GM19043 (cell line): Measurements from ENCODE around the gene PADI2.

Source experiments
- ATAC-seq: cut with Tn5 transposase; IDR thresholded peaks from one replicate; pipeline ENCODE4 v1.9.1; 2021; ENCODE audit warnings: low read depth; ENCODE audit not compliant: unreplicated experiment

PADI2 gene

GRCh38 chr1:17119076-17119772, at the start of gene PADI2:
Gene PADI2, minus strand, starts transcription at chr1:17119451. Its CDS starts 80 bp downstream, at chr1:17119371.
- no peak for ATAC-seq

- no peak for ATAC-seq
These were observed 49.0 kb upstream of the PADI2 start for GRCh38 chr1:17168091-17168876.

- ATAC-seq, result no peak
These were observed 48.5 kb upstream of the PADI2 start for GRCh38 chr1:17167786-17168090.

- ATAC-seq, result no peak
These were observed 48.0 kb upstream of the PADI2 start for GRCh38 chr1:17167041-17167785.

GRCh38 chr1:17165823-17166222, 46.6 kb upstream of the PADI2 start:
- no peak for ATAC-seq

- no peak for ATAC-seq
These were observed 44.8 kb upstream of the PADI2 start for GRCh38 chr1:17163789-17164666.

- no peak for ATAC-seq
These were observed 44.1 kb upstream of the PADI2 start for GRCh38 chr1:17163371-17163770.

GRCh38 chr1:17162941-17163340, 43.7 kb upstream of the PADI2 start:
- ATAC-seq, result no peak

GRCh38 chr1:17161926-17162800, 42.9 kb upstream of the PADI2 start:
- no peak for ATAC-seq

GRCh38 chr1:17161137-17161740, 42.0 kb upstream of the PADI2 start:
- no peak for ATAC-seq

- ATAC-seq, result no peak
These were observed 39.7 kb upstream of the PADI2 start for GRCh38 chr1:17158961-17159360.

GRCh38 chr1:17156108-17156507, 36.9 kb upstream of the PADI2 start:
- ATAC-seq, result no peak

- ATAC-seq, result no peak
These were observed 36.1 kb upstream of the PADI2 start for GRCh38 chr1:17155257-17155920.

GRCh38 chr1:17149771-17150170, 30.5 kb upstream of the PADI2 start:
- no peak for ATAC-seq

GRCh38 chr1:17148950-17149608, 29.8 kb upstream of the PADI2 start:
- ATAC-seq, result no peak

- no peak for ATAC-seq
These were observed 26.4 kb upstream of the PADI2 start for GRCh38 chr1:17145648-17146047.

- no peak for ATAC-seq
These were observed 24.5 kb upstream of the PADI2 start for GRCh38 chr1:17143760-17144159.
